ENCODE results near the gene MYH2.

The MYH2 gene

DNA sequence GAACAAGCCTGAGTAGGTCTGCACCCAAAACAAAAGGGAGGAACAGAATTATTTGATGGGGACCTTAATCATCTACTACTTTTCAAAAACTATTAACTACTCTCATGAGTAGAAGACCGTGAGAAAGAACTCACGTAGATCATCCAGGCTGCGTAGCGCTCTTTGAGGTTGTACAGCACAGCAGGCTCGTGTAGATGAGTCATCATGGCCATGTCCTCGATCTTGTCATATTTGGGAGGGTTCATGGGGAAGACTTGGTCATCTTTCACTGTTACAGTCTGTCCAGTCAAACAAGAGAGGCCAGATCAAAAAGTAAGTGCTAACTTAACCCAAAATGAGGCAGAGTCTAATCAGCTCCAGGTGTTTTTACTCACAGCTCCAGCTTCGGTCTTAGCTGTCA is 33.4 kb downstream of the MYH2 start:
- DNase-seq (ENCODE audit: low read depth in 3 of 3): no peak

DNA sequence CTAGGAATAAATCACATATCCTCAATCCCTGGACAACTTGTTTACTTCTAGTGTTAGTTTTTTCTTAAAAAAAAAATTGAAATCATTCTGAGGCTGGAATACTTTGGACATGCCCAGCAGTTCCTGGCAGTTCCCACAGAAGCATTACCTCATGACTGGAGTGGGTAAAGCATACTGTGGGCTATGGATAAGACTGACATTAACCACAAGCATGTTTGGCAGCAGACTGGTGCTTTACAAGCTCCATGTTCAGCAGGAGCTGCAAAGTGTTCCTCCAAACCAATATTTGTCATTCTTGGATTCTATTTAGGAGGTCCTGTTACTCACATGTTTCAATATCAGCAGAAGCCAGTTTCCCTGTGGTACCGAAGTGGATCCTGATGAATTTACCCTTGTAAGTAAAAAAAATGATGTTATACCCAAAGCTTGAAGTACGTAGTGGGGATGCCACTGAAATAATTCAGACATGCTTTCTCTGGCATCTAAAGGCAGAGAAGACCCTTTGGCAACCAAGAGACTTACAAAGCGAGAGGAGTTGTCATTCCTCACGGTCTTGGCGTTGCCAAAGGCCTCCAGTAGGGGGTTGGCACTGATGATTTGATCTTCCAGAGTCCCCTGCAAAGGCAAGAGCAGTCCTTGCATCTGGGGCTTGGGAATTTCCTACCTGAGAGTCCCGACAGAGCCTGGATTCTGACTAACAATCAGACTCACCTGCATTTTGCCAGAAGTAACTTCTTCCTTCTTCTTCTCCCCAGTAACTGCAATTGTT is 36.0 kb downstream of the MYH2 start:
- DNase-seq (ENCODE audit: low read depth in 3 of 3): no peak

DNA sequence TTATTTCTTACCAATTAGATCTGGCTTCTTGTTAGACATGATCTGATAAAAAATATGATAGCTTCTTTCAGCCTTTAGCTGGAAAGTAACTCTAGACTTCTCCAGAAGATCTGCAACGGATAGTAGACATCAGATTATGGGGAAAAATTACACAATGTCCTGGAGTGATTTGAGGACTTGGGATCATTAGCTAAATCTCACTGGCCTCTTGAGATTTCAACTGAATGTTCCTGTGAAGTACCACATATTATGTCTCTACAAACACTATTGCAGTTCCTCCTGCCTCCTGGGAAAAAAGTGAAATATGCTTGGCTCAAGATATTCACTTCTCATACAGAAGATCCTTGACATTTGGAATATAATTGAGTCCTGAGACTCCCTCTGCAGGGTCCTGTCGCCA is 36.6 kb downstream of the MYH2 start:
- no peak for DNase-seq (ENCODE audit: low read depth in 3 of 3)

DNA sequence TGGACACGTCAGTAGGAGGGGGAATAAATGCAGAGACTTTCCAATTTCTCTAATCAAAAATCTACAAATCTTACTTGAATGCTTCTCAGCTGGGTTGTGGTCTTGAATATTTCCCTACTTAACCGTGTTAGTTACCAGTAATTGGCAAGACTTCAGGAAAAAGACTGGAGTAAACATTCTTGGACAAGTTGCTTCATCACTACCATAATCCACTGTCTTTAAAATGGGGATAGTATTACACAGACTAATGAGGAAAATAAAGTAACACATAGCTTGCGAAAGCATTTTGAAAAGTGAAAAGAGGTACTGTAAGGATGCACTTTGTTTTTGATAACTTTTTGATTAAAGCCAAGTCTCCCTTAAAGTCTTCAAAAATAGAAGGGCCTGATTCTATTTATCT is 49.5 kb downstream of the MYH2 start:
- no peak for DNase-seq (ENCODE audit: low read depth in 3 of 3)

DNA sequence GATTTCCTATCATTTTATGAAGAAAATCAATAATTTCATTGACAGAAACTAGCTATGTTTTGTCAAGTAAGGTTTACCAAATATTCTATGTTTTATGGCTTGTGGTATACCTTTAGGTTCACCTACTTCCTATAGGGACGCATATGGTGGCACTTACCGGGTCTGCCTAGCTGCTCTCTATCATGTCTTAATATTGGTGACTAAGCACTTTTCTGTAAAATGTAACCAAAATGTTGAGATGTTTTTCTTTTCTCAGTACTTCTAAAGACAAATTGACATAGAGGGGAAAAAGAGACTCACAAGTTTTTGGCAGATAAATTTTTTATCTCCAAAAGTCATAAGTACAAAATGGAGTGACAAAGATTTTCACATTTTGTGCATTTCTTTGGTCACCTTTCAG is 57.5 kb downstream of the MYH2 start:
- DNase-seq (ENCODE audit: low read depth in 3 of 3): no peak

DNA sequence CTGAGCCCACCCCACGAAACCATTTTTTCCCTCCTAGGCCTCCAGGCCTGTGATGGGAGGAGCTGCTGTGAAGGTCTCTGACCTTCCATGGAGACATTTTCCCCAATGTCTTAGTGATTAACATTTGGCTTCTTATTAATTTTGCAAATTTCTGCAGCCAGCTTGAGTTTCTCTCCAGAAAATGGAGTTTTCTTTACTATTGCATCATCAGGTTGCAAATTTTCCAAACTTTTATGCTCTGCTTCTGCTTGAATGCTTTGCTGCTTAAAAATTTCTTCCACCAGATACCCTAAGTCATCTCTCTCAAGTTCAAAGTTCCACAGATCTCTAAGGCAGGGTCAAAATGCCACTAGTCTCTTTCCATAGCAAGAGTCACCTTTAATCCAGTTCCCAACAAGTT is 67.2 kb downstream of the MYH2 start:
- DNase-seq (ENCODE audit: low read depth in 3 of 3): no peak

DNA sequence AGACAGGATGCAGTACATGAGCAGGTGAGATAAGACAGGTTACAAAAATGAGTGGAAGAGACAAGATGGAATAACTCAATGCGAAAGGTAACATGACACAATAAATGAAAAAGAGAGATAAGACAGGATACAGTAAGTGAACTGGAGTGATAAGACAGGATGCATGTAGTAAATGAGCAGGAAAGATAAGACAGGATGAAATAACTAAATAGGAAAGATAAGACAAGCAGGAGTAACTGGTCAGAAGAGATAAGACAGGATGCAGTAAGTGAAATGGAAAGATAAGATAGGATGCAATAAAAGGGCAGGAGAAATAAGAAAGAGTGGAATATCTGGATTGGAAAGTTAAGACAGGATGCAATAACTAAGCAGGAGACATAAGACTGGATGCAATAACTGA is 71.8 kb downstream of the MYH2 start:
- DNase-seq (ENCODE audit: low read depth in 3 of 3): no peak

DNA sequence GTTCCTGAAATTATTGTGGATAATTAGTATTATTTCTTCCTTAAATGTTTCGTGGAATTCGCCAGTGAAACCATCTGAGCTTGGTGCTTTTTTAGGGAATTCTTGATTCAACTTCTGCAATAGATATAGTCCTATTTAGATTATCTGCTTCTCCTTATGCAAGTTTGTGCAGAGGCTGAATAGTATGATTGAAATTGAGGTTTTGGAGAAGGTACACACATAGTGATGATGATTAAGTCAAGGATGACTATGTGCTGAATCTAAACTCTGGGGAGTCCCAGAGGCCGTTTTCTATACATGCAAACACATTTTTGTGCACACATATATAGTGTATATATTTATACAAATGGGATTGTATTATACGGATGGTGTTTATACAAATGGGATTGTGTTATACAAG is 74.9 kb downstream of the MYH2 start:
- DNase-seq (ENCODE audit: low read depth in 3 of 3): no peak

DNA sequence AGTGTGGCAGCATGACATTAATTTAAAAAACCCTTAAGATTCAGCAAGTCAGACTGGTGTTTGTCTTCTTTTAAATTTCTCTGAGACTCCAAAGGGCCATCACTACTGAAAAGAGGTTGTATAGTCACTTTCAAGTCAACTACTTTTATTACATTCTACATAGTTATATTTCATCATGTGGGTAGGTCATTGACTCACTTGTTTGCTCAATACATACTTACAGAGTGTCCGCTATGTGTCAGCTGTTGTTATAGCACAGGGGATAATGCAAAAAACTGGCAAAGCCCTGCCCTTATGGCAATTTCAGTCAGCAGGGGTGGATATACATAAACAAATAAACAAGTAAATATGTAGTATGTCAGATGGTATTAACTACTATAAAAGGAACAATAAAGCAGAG is 77.6 kb downstream of the MYH2 start:
- no peak for DNase-seq (ENCODE audit: low read depth in 3 of 3)
